K562 (cell line): Measurements from ENCODE around the gene SYVN1. TPM values are rescaled to one million over a fixed set of nuclear protein-coding genes. Genes with fewer than 3 reads are reported as not detected.

Source experiments
- ARHGAP35 ChIP-seq: fragments of 450-650 bp; IDR thresholded peaks from 2 replicates; pipeline ENCODE4 v1.6.1; 2018; ENCODE audit not compliant: partially characterized antibody
- BHLHE40 ChIP-seq: IDR thresholded peaks from 2 replicates; pipeline ENCODE4 v1.6.1; 2011; ENCODE audit warnings: low read length, improper control_type of control experiment
- CTBP1 ChIP-seq: fragments of 450-650 bp; IDR thresholded peaks from 2 replicates; pipeline ENCODE4 v1.6.1; 2016; ENCODE audit warnings: borderline replicate concordance
- CXXC5 ChIP-seq: fragments of 250-450 bp; sonication (Bioruptor Pico); IDR thresholded peaks from 2 replicates; pipeline ENCODE4 v1.8.0; 2022; ENCODE audit warnings: inconsistent platforms, mild to moderate bottlenecking, moderate library complexity
- FOS ChIP-seq: IDR thresholded peaks from 3 replicates; pipeline ENCODE4 v1.6.1; 2011; ENCODE audit not compliant: insufficient read length; ENCODE audit errors: extremely low read depth
- FOXA1 ChIP-seq: fragments of 450-650 bp; IDR thresholded peaks from 2 replicates; pipeline ENCODE4 v1.6.1; 2016; ENCODE audit warnings: mild to moderate bottlenecking, borderline replicate concordance
- HNRNPLL ChIP-seq: fragments of 200-400 bp; formaldehyde crosslinking; IDR thresholded peaks from 2 replicates; pipeline ENCODE4 v1.6.1; 2017; ENCODE audit warnings: low read length, low read depth, mild to moderate bottlenecking; ENCODE audit not compliant: poor library complexity, severe bottlenecking
- LEF1 ChIP-seq: fragments of 450-650 bp; IDR thresholded peaks from 2 replicates; pipeline ENCODE4 v1.6.1; 2016; ENCODE audit warnings: mild to moderate bottlenecking
- MBD2 ChIP-seq: sonication (generic); IDR thresholded peaks from 2 replicates; pipeline ENCODE4 v1.6.1; 2016; ENCODE audit warnings: low read depth, borderline replicate concordance
- PRDM10 ChIP-seq: fragments of 450-650 bp; IDR thresholded peaks from 2 replicates; pipeline ENCODE4 v1.6.1; 2018; ENCODE audit not compliant: partially characterized antibody
- RERE ChIP-seq: sonication (generic); formaldehyde crosslinking; IDR thresholded peaks from 2 replicates; pipeline ENCODE4 v1.8.0; 2023; ENCODE audit warnings: missing genetic modification reagents, mild to moderate bottlenecking, borderline replicate concordance
- SMAD4 ChIP-seq: fragments of 250-450 bp; sonication (Bioruptor Pico); conservative IDR thresholded peaks from 2 replicates; pipeline ENCODE4 v1.8.0; 2021; ENCODE audit warnings: inconsistent platforms, mild to moderate bottlenecking, moderate library complexity
- YY1 ChIP-seq, 3 experiments: IDR thresholded peaks; 2 replicates each; pipeline ENCODE4 v1.6.1; 2011; ENCODE audit warnings: low read length in 2 of 3, mild to moderate bottlenecking in 2 of 3, moderate library complexity in 2 of 3, borderline replicate concordance in 1 of 3, control low read depth in 1 of 3, low read depth in 1 of 3; ENCODE audit not compliant: insufficient read depth in 3 of 3, insufficient replicate concordance in 2 of 3, control insufficient read depth in 1 of 3, insufficient read length in 1 of 3; ENCODE audit errors: extremely low read depth in 1 of 3
- polyA plus RNA-seq, 8 experiments: library from polyadenylated mRNA; depleted of rRNA in 4 of 8; stranded (reverse) in 5 of 8; unstranded in 3 of 8; fragments of >200 nt; fragmentation: Nextera tagmentation in 2 of 8; fragmentation: Illumina TruSeq in 1 of 8; extraction: Ambion mirVana in 2 of 8; extraction: Trizol in 1 of 8; gene quantifications; 2 replicates each; pipeline versions ENCODE4 v1.2.1 to v1.2.3, GENCODE V29; 2011 to 2014; ENCODE audit warnings: inconsistent platforms in 1 of 8, missing spikeins in 1 of 8
- total RNA-seq, 7 experiments: library from RNA; depleted of rRNA in 6 of 7; stranded (reverse); fragments of >200 nt in 6 of 7; fragmentation: Illumina TruSeq in 2 of 7; extraction: Trizol in 2 of 7; gene quantifications; 2 replicates each; pipeline versions ENCODE4 v1.2.1 to v1.2.3, GENCODE V29; 2011 to 2021; ENCODE audit warnings: low replicate concordance in 1 of 7
- TF ChIP-seq, protein P1 (sequence below): fragments of 250-450 bp; sonication (Bioruptor Pico); IDR thresholded peaks from 2 replicates; pipeline ENCODE4 v1.5.0; 2021
- TF ChIP-seq, protein P2 (sequence below): fragments of 450-650 bp; formaldehyde crosslinking; IDR thresholded peaks from 2 replicates; pipeline ENCODE4 v1.4.0; 2020; ENCODE audit warnings: mild to moderate bottlenecking, moderate library complexity

SYVN1 gene
- total and polyA plus RNA-seq, 9 of the 15 experiments (the other 6 are each of a cell fraction or from before 2014, with no cell fraction given) = 0.41 to 47.4 (median 9.9) TPM

GRCh38 chr11:65111744-65112545 lies 22.4 kb downstream of the SYVN1 start, which contains the start of gene TM7SF2 (continued):
- TF ChIP-seq PRDM10 (peak; percentile 87), CXXC5 (peak; percentile 83), ARHGAP35 (peak; percentile 48), MBD2 (no peak), CTBP1 (peak; percentile 30; the same call in 1 of the 2 replicates), FOS (peak; percentile 70), FOXA1 (no peak), YY1 (IDR thresholded peaks at IDR 0.05; ENCODE audit: borderline replicate concordance in 1 of 3, control insufficient read depth in 1 of 3, extremely low read depth in 1 of 3, insufficient read depth in 3 of 3, insufficient read length in 1 of 3, insufficient replicate concordance in 2 of 3, low read depth in 1 of 3, low read length in 2 of 3) (peak in 1 of 3 experiments; percentile 42), HNRNPLL (peak; percentile 37), LEF1 (no peak), SMAD4 (CRISPR knock-in tag) (peak; percentile 32), RERE (0 out of 2 replicates have a peak, but pooled peaks have one; percentile 12), BHLHE40 (0 out of 2 replicates have a peak, but pooled peaks have one; percentile 8)
- TF ChIP-seq, protein P1, sequence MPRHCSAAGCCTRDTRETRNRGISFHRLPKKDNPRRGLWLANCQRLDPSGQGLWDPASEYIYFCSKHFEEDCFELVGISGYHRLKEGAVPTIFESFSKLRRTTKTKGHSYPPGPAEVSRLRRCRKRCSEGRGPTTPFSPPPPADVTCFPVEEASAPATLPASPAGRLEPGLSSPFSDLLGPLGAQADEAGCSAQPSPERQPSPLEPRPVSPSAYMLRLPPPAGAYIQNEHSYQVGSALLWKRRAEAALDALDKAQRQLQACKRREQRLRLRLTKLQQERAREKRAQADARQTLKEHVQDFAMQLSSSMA (CRISPR knock-in tag) = peak; percentile 74; the same call in 1 of the 2 replicates
- TF ChIP-seq, protein P2, sequence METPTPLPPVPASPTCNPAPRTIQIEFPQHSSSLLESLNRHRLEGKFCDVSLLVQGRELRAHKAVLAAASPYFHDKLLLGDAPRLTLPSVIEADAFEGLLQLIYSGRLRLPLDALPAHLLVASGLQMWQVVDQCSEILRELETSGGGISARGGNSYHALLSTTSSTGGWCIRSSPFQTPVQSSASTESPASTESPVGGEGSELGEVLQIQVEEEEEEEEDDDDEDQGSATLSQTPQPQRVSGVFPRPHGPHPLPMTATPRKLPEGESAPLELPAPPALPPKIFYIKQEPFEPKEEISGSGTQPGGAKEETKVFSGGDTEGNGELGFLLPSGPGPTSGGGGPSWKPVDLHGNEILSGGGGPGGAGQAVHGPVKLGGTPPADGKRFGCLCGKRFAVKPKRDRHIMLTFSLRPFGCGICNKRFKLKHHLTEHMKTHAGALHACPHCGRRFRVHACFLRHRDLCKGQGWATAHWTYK = 0 out of 2 replicates have a peak, but pooled peaks have one; percentile 15
